NB4 (cell line): ENCODE measurements around the gene MGLL.

Source experiments
- MAX ChIP-seq: IDR thresholded peaks from 2 replicates; pipeline ENCODE4 v1.6.1; 2011; ENCODE audit warnings: low read depth, low read length
- MYC ChIP-seq: IDR thresholded peaks from 2 replicates; pipeline ENCODE4 v1.6.1; 2011; ENCODE audit warnings: low read depth, low read length
- POLR2A ChIP-seq: IDR thresholded peaks from 2 replicates; pipeline ENCODE4 v1.6.1; 2011; ENCODE audit warnings: mild to moderate bottlenecking; ENCODE audit not compliant: insufficient read length; ENCODE audit errors: extremely low read depth
- TF ChIP-seq, protein P1 (sequence below): IDR thresholded peaks from one replicate; pipeline ENCODE4 v1.5.1; 2012; ENCODE audit warnings: low read depth, low read length

- TF ChIP-seq, protein P1, sequence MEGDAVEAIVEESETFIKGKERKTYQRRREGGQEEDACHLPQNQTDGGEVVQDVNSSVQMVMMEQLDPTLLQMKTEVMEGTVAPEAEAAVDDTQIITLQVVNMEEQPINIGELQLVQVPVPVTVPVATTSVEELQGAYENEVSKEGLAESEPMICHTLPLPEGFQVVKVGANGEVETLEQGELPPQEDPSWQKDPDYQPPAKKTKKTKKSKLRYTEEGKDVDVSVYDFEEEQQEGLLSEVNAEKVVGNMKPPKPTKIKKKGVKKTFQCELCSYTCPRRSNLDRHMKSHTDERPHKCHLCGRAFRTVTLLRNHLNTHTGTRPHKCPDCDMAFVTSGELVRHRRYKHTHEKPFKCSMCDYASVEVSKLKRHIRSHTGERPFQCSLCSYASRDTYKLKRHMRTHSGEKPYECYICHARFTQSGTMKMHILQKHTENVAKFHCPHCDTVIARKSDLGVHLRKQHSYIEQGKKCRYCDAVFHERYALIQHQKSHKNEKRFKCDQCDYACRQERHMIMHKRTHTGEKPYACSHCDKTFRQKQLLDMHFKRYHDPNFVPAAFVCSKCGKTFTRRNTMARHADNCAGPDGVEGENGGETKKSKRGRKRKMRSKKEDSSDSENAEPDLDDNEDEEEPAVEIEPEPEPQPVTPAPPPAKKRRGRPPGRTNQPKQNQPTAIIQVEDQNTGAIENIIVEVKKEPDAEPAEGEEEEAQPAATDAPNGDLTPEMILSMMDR = no peak
- no peak for TF ChIP-seq POLR2A
- no peak for TF ChIP-seq MAX
- TF ChIP-seq MYC = no peak
Measured at GRCh38 chr3:127834771-127835170, 12.5 kb upstream of the MGLL start.
